ENCODE measurements around the gene ETS1. TPM values are rescaled to one million over a fixed set of nuclear protein-coding genes. Genes with fewer than 3 reads are reported as not detected.

The ETS1 gene
- total RNA-seq, 1 experiment from 2014 or later = 53.8 TPM

- H3K9me3 ChIP-seq (replicated peaks) = no peaks in the 10 kb centered on the region
- H3K27me3 ChIP-seq (replicated peaks) = no peaks in the 10 kb centered on the region
- H3K27ac ChIP-seq = no peak overlapping the region
- DNase-seq (ENCODE audit: low read depth in 1 of 2, low spot score in 2 of 2) = no peak
- no peaks in the 10 kb centered on the region for H3K36me3 ChIP-seq
- H3K4me1 ChIP-seq (replicated peaks) = no peaks in the 10 kb centered on the region
- H3K4me3 ChIP-seq = no peak overlapping the region
Observed at GRCh38 chr11:128431931-128432330, 155.4 kb downstream of the ETS1 start.

GRCh38 chr11:128428935-128429334 lies 158.4 kb downstream of the ETS1 start:
- H3K36me3 ChIP-seq = no peaks in the 10 kb centered on the region
- H3K9me3 ChIP-seq (replicated peaks) = no peaks in the 10 kb centered on the region
- H3K4me3 ChIP-seq = no peak overlapping the region
- H3K4me1 ChIP-seq (replicated peaks) = no peaks in the 10 kb centered on the region
- H3K27me3 ChIP-seq (replicated peaks) = no peaks in the 10 kb centered on the region
- no peak for DNase-seq (ENCODE audit: low read depth in 1 of 2, low spot score in 2 of 2)
- H3K27ac ChIP-seq = no peak overlapping the region

- no peak for DNase-seq (ENCODE audit: low read depth in 1 of 2, low spot score in 2 of 2)
- Histone ChIP-seq H3K27me3 (replicated peaks) (no peaks in the 10 kb centered on the region), H3K9me3 (replicated peaks) (no peaks in the 10 kb centered on the region), H3K4me3 (no peak overlapping the region), H3K36me3 (no peaks in the 10 kb centered on the region), H3K4me1 (replicated peaks) (peaks cover 20% of the 10 kb centered on the region), H3K27ac (no peak overlapping the region)
Observed at GRCh38 chr11:128424851-128425285, 162.5 kb downstream of the ETS1 start.

DNA sequence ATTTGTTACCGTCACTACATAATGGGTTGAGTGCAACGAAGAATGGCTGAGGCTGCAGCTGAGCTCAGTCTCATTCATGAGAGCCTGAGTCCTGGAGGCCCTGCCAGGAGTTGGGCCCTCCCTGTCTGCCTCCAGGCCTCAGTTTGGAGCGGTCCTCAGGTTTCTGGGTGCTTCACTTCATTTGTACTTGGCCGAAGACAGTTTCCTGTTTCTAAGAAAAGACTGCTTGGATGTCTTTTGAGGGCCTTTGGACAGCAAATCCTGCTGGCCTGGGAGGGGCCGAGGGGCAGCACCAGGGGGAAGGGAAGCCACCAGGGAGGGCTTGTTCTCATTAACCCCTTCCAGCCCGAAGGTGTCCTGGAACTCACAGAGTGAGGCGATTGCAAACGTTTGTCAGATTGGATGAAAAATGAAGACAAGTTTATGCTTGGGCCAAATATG lies 163.1 kb downstream of the ETS1 start:
- no peaks in the 10 kb centered on the region for H3K27me3 ChIP-seq (replicated peaks)
- no peak overlapping the region for H3K27ac ChIP-seq
- no peaks in the 10 kb centered on the region for H3K36me3 ChIP-seq
- H3K9me3 ChIP-seq (replicated peaks) = no peaks in the 10 kb centered on the region
- peaks cover 20% of the 10 kb centered on the region for H3K4me1 ChIP-seq (replicated peaks)
- H3K4me3 ChIP-seq = no peak overlapping the region
- no peak for DNase-seq (ENCODE audit: low read depth in 1 of 2, low spot score in 2 of 2)

GRCh38 chr11:128422576-128423370 lies 164.6 kb downstream of the ETS1 start:
- no peaks in the 10 kb centered on the region for H3K36me3 ChIP-seq
- no peaks in the 10 kb centered on the region for H3K9me3 ChIP-seq (replicated peaks)
- DNase-seq (ENCODE audit: low read depth in 1 of 2, low spot score in 2 of 2) = no peak
- no peak overlapping the region for H3K27ac ChIP-seq
- no peaks in the 10 kb centered on the region for H3K27me3 ChIP-seq (replicated peaks)
- H3K4me1 ChIP-seq (replicated peaks) = peaks cover 25% of the 10 kb centered on the region
- H3K4me3 ChIP-seq = no peak overlapping the region

DNA sequence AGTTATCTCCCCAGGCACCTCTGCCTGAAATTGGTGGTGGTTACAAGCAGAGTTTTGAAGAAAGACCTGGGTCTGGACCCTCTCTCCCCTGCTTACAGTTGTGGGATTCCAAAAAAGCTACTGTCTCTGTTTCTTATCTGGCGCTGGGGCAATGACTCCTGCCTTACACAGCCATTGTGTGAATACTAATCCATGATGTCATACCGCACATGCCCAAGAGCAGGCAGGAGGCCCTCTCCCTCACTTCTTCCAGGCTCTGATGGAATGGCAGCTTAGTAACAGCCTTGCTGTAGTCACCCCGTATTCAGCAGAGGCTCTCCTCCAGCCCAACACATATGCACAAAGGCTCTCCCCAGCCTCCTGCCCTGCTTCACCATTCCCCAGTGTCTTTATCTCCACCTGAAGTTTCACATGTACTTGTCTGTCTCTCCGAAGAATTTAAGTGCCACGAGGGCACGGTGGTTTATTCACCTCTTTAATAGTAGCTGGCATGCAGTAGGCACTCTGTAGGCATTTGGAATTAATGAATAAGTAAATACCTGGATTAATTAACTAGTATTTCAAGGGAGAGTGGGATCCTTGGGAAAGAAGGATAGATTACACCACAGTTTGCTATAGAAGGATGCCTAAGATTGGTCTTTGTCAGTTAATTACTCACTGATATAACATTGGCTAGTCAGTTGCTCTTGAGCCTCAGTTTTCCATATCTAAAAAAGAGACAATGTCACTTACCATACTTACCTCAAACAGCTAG lies 165.6 kb downstream of the ETS1 start:
- Histone ChIP-seq H3K27ac (peak overlapping the region; percentile 60), H3K4me1 (replicated peaks) (peaks cover 33% of the 10 kb centered on the region), H3K27me3 (replicated peaks) (no peaks in the 10 kb centered on the region), H3K36me3 (no peaks in the 10 kb centered on the region), H3K4me3 (no peak overlapping the region), H3K9me3 (replicated peaks) (no peaks in the 10 kb centered on the region)
- peak in 1 of 2 experiments; percentile 36 for DNase-seq (ENCODE audit: low read depth in 1 of 2, low spot score in 2 of 2)

- DNase-seq (ENCODE audit: low read depth in 1 of 2, low spot score in 2 of 2) = peak in 1 of 2 experiments; percentile 50
- Histone ChIP-seq H3K4me1 (replicated peaks) (peaks cover 36% of the 10 kb centered on the region), H3K27me3 (replicated peaks) (no peaks in the 10 kb centered on the region), H3K4me3 (no peak overlapping the region), H3K9me3 (replicated peaks) (no peaks in the 10 kb centered on the region), H3K27ac (peak overlapping the region; percentile 60), H3K36me3 (no peaks in the 10 kb centered on the region)
Observed at GRCh38 chr11:128420951-128421350, 166.4 kb downstream of the ETS1 start.

GRCh38 chr11:128420265-128420664 lies 167.1 kb downstream of the ETS1 start:
- H3K27ac ChIP-seq = peak overlapping the region; percentile 37; the same call in 1 of the 2 replicates
- no peaks in the 10 kb centered on the region for H3K36me3 ChIP-seq
- no peak for DNase-seq (ENCODE audit: low read depth in 1 of 2, low spot score in 2 of 2)
- H3K4me1 ChIP-seq (replicated peaks) = peaks cover 43% of the 10 kb centered on the region
- H3K4me3 ChIP-seq = no peak overlapping the region
- no peaks in the 10 kb centered on the region for H3K27me3 ChIP-seq (replicated peaks)
- H3K9me3 ChIP-seq (replicated peaks) = no peaks in the 10 kb centered on the region

GRCh38 chr11:128419012-128419767 lies 168.2 kb downstream of the ETS1 start:
- no peaks in the 10 kb centered on the region for H3K9me3 ChIP-seq (replicated peaks)
- peaks cover 45% of the 10 kb centered on the region for H3K4me1 ChIP-seq (replicated peaks)
- H3K27ac ChIP-seq = no peak overlapping the region
- H3K4me3 ChIP-seq = no peak overlapping the region
- no peak for DNase-seq (ENCODE audit: low read depth in 1 of 2, low spot score in 2 of 2)
- no peaks in the 10 kb centered on the region for H3K27me3 ChIP-seq (replicated peaks)
- H3K36me3 ChIP-seq = no peaks in the 10 kb centered on the region

GRCh38 chr11:128417607-128418324 lies 169.6 kb downstream of the ETS1 start:
- Histone ChIP-seq H3K9me3 (replicated peaks) (no peaks in the 10 kb centered on the region), H3K27ac (peak overlapping the region; percentile 17; the same call in 1 of the 2 replicates), H3K4me3 (no peak overlapping the region), H3K27me3 (replicated peaks) (no peaks in the 10 kb centered on the region), H3K4me1 (replicated peaks) (peaks cover 54% of the 10 kb centered on the region), H3K36me3 (no peaks in the 10 kb centered on the region)
- peak in 1 of 2 experiments; percentile 26 for DNase-seq (ENCODE audit: low read depth in 1 of 2, low spot score in 2 of 2)

- H3K4me3 ChIP-seq = no peak overlapping the region
- no peaks in the 10 kb centered on the region for H3K36me3 ChIP-seq
- H3K27me3 ChIP-seq (replicated peaks) = no peaks in the 10 kb centered on the region
- peaks cover 59% of the 10 kb centered on the region for H3K4me1 ChIP-seq (replicated peaks)
- no peaks in the 10 kb centered on the region for H3K9me3 ChIP-seq (replicated peaks)
- peak overlapping the region; percentile 17; the same call in 1 of the 2 replicates for H3K27ac ChIP-seq
- no peak for DNase-seq (ENCODE audit: low read depth in 1 of 2, low spot score in 2 of 2)
Observed at GRCh38 chr11:128416976-128417375, 170.4 kb downstream of the ETS1 start.

DNA sequence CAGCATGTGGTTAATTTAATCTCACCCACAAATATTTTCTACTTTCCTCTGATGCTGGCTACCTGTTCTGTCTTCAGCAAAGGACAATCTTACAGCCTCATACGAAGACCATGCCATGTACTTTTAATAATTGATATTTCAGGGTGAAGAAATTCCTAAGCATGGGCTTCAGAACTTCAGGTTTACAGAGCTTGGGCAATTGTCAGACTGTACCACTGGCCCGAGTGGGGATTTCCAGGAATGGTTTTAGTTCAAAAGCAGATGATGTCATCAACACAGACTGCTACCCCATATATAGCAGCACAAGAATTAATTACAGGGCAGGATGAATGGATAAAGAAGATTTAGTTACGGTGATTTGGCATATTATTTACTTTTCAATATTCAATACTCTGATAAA lies 171.8 kb downstream of the ETS1 start:
- DNase-seq (ENCODE audit: low read depth in 1 of 2, low spot score in 2 of 2) = no peak
- no peaks in the 10 kb centered on the region for H3K27me3 ChIP-seq (replicated peaks)

More for the DNA sequence above, 171.8 kb downstream of the ETS1 start:
- no peaks in the 10 kb centered on the region for H3K9me3 ChIP-seq (replicated peaks)
- no peak overlapping the region for H3K27ac ChIP-seq
- no peak overlapping the region for H3K4me3 ChIP-seq
- H3K4me1 ChIP-seq (replicated peaks) = peaks cover 49% of the 10 kb centered on the region
- no peaks in the 10 kb centered on the region for H3K36me3 ChIP-seq

All from SJSA1 (cell line).